K562 (cell line): ENCODE data around the gene RNF212B. TPM values are rescaled to one million over a fixed set of nuclear protein-coding genes. Genes with fewer than 3 reads are reported as not detected.

Source experiments
- ERF ChIP-seq: fragments of 450-650 bp; formaldehyde crosslinking; IDR thresholded peaks from 2 replicates; pipeline ENCODE4 v1.4.0; 2020; ENCODE audit warnings: mild to moderate bottlenecking, mixed read lengths
- EZH2 ChIP-seq: IDR thresholded peaks from 2 replicates; pipeline ENCODE4 v1.6.1; 2012; ENCODE audit warnings: low read depth, mild to moderate bottlenecking, inconsistent platforms, low read length, borderline replicate concordance
- SP1 ChIP-seq: sonication (generic); formaldehyde crosslinking; IDR thresholded peaks from 2 replicates; pipeline ENCODE4 v1.8.1; 2022; ENCODE audit warnings: mild to moderate bottlenecking, missing genetic modification reagents
- ZEB2 ChIP-seq: fragments of 450-650 bp; IDR thresholded peaks from 2 replicates; pipeline ENCODE4 v1.6.1; 2016
- ZNF12 ChIP-seq: sonication (generic); formaldehyde crosslinking; IDR thresholded peaks from 2 replicates; pipeline ENCODE4 v1.4.0; 2020; ENCODE audit warnings: mild to moderate bottlenecking, missing genetic modification reagents
- polyA plus RNA-seq, 8 experiments: library from polyadenylated mRNA; depleted of rRNA in 4 of 8; stranded (reverse) in 5 of 8; unstranded in 3 of 8; fragments of >200 nt; fragmentation: Nextera tagmentation in 2 of 8; fragmentation: Illumina TruSeq in 1 of 8; extraction: Ambion mirVana in 2 of 8; extraction: Trizol in 1 of 8; gene quantifications; 2 replicates each; pipeline versions ENCODE4 v1.2.1 to v1.2.3, GENCODE V29; 2011 to 2014; ENCODE audit warnings: inconsistent platforms in 1 of 8, missing spikeins in 1 of 8
- total RNA-seq, 7 experiments: library from RNA; depleted of rRNA in 6 of 7; stranded (reverse); fragments of >200 nt in 6 of 7; fragmentation: Illumina TruSeq in 2 of 7; extraction: Trizol in 2 of 7; gene quantifications; 2 replicates each; pipeline versions ENCODE4 v1.2.1 to v1.2.3, GENCODE V29; 2011 to 2021; ENCODE audit warnings: low replicate concordance in 1 of 7
- TF ChIP-seq, protein P1 (sequence below): IDR thresholded peaks from 2 replicates; pipeline ENCODE4 v1.6.1; 2012; ENCODE audit warnings: low read depth, low read length, improper control_type of control experiment, borderline replicate concordance

The RNF212B gene
- total and polyA plus RNA-seq, 9 of the 15 experiments (the other 6 are each of a cell fraction or from before 2014, with no cell fraction given): 0.15 to 0.43 (median 0.27) TPM; not detected in 3

GRCh38 chr14:23302290-23303225 lies 64.8 kb downstream of the RNF212B start, which contains the start of gene PPP1R3E (continued):
- TF ChIP-seq, protein P1, sequence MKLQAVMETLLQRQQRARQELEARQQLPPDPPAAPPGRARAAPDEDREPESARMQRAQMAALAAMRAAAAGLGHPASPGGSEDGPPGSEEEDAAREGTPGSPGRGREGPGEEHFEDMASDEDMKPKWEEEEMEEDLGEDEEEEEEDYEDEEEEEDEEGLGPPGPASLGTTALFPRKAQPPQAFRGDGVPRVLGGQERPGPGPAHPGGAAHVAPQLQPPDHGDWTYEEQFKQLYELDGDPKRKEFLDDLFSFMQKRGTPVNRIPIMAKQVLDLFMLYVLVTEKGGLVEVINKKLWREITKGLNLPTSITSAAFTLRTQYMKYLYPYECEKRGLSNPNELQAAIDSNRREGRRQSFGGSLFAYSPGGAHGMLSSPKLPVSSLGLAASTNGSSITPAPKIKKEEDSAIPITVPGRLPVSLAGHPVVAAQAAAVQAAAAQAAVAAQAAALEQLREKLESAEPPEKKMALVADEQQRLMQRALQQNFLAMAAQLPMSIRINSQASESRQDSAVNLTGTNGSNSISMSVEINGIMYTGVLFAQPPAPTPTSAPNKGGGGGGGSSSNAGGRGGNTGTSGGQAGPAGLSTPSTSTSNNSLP: no peak
- TF ChIP-seq ERF (CRISPR knock-in tag) (no peak; the same call in 1 of the 2 replicates), ZEB2 (0 out of 2 replicates have a peak, but pooled peaks have one; percentile 55), ZNF12 (CRISPR knock-in tag) (0 out of 2 replicates have a peak, but pooled peaks have one; percentile 59), EZH2 (no peak), SP1 (no peak)
